ENCODE results near the gene PDYN. TPM values are rescaled to one million over a fixed set of nuclear protein-coding genes. Genes with fewer than 3 reads are reported as not detected.

PDYN gene
- polyA plus RNA-seq, 1 donor (not counting 4 experiments of a cell fraction or from before 2014, with no cell fraction given) = not detected

GRCh38 chr20:1940581-1940980, 53.3 kb downstream of the PDYN start:
- Histone ChIP-seq H3K4me2 (ENCODE audit: control insufficient read depth, extremely low read depth, insufficient read depth, low read depth, low read length) (peak overlapping the region; percentile 71), H3K9me3 (ENCODE audit: control insufficient read depth, low read depth, low read length) (no peaks in the 10 kb centered on the region), H3K4me1 (ENCODE audit: control insufficient read depth, extremely low read depth, insufficient read depth, low read length) (peaks cover 44% of the 10 kb centered on the region), H3K27me3 (ENCODE audit: control insufficient read depth, extremely low read depth, insufficient read depth, low read length) (no peaks in the 10 kb centered on the region), H3K27ac (ENCODE audit: control insufficient read depth, insufficient read depth, low read length) (peak overlapping the region; percentile 73), H3K9ac (ENCODE audit: control insufficient read depth, extremely low read depth, insufficient read depth, low read length) (no peak overlapping the region), H2AFZ (ENCODE audit: control insufficient read depth, low read length) (no peak overlapping the region), H3K36me3 (ENCODE audit: control insufficient read depth in 2 of 2, extremely low read depth in 1 of 2, insufficient read depth in 2 of 2, low read length in 2 of 2) (peaks cover 3% of the 10 kb centered on the region in 2 experiments), H3K9me1 (ENCODE audit: control insufficient read depth, extremely low read depth, insufficient read depth, low read length) (no peaks in the 10 kb centered on the region), H4K20me1 (ENCODE audit: control insufficient read depth, extremely low read depth, insufficient read depth, low read length) (no peaks in the 10 kb centered on the region), H3K79me2 (ENCODE audit: control insufficient read depth, insufficient read depth, low read length) (no peaks in the 10 kb centered on the region), H3K4me3 (ENCODE audit: control insufficient read depth in 2 of 3, extremely low read depth in 1 of 3, insufficient read depth in 2 of 3, low read depth in 1 of 3, low read length in 3 of 3) (no peak overlapping the region)
- dilution Hi-C loops (cut with MboI; ENCODE audit: extremely low pct_ligation_motif_present, low sequenced_read_pairs) = no loop called here
- no peak for FAIRE-seq
- no peak for TF ChIP-seq CTCF (optimal IDR thresholded peaks at IDR 0.05 in 1 of 3, IDR thresholded peaks at IDR 0.05 in 1 of 3, conservative IDR thresholded peaks at IDR 0.05 in 1 of 3; ENCODE audit: extremely low read depth in 1 of 3, insufficient read depth in 2 of 3, low read length in 3 of 3)
- TF ChIP-seq EZH2 (IDR thresholded peaks at IDR 0.05; ENCODE audit: low read length) = no peak
- no peak for DNase-seq (ENCODE audit: low read depth, low spot score)

- H3K79me2 ChIP-seq (ENCODE audit: control insufficient read depth, insufficient read depth, low read length) = no peaks in the 10 kb centered on the region
- H3K4me2 ChIP-seq (ENCODE audit: control insufficient read depth, extremely low read depth, insufficient read depth, low read depth, low read length) = no peak overlapping the region
- no peaks in the 10 kb centered on the region for H4K20me1 ChIP-seq (ENCODE audit: control insufficient read depth, extremely low read depth, insufficient read depth, low read length)
- H3K9me1 ChIP-seq (ENCODE audit: control insufficient read depth, extremely low read depth, insufficient read depth, low read length) = no peaks in the 10 kb centered on the region
- FAIRE-seq = no peak
- no peak overlapping the region for H3K4me3 ChIP-seq (ENCODE audit: control insufficient read depth in 2 of 3, extremely low read depth in 1 of 3, insufficient read depth in 2 of 3, low read depth in 1 of 3, low read length in 3 of 3)
- H3K27ac ChIP-seq (ENCODE audit: control insufficient read depth, insufficient read depth, low read length) = no peak overlapping the region
- no peak overlapping the region for H3K9ac ChIP-seq (ENCODE audit: control insufficient read depth, extremely low read depth, insufficient read depth, low read length)
- no peaks in the 10 kb centered on the region for H3K27me3 ChIP-seq (ENCODE audit: control insufficient read depth, extremely low read depth, insufficient read depth, low read length)
- peaks cover 3 to 5% of the 10 kb centered on the region in 2 experiments for H3K36me3 ChIP-seq (ENCODE audit: control insufficient read depth in 2 of 2, extremely low read depth in 1 of 2, insufficient read depth in 2 of 2, low read length in 2 of 2)
- no peak for DNase-seq (ENCODE audit: low read depth, low spot score)
- peaks cover 54% of the 10 kb centered on the region for H3K4me1 ChIP-seq (ENCODE audit: control insufficient read depth, extremely low read depth, insufficient read depth, low read length)
- dilution Hi-C loops (cut with MboI; ENCODE audit: extremely low pct_ligation_motif_present, low sequenced_read_pairs) = no loop called here
- no peak overlapping the region for H2AFZ ChIP-seq (ENCODE audit: control insufficient read depth, low read length)
- TF ChIP-seq CTCF (optimal IDR thresholded peaks at IDR 0.05 in 1 of 3, IDR thresholded peaks at IDR 0.05 in 1 of 3, conservative IDR thresholded peaks at IDR 0.05 in 1 of 3; ENCODE audit: extremely low read depth in 1 of 3, insufficient read depth in 2 of 3, low read length in 3 of 3) = no peak
- TF ChIP-seq EZH2 (IDR thresholded peaks at IDR 0.05; ENCODE audit: low read length) = no peak
- no peaks in the 10 kb centered on the region for H3K9me3 ChIP-seq (ENCODE audit: control insufficient read depth, low read depth, low read length)
Measured at GRCh38 chr20:1939270-1939595, 54.6 kb downstream of the PDYN start.

All from keratinocyte (primary cell).